IPS-18a (cell line): ENCODE results near the gene RAB15.
"Not testable (repeated sequence)": the region's sequence is repeated elsewhere in the genome, so short reads cannot be mapped to it uniquely, and the experiment has no call there.

Experiments used
- H3K27ac ChIP-seq: one replicate; pipeline ENCODE4 v1.5.1; 2013; ENCODE audit warnings: low read length
- H3K27me3 ChIP-seq: one replicate; pipeline ENCODE4 v1.6.1; 2013; ENCODE audit warnings: mild to moderate bottlenecking, low read length; ENCODE audit not compliant: control insufficient read depth, insufficient read depth
- H3K36me3 ChIP-seq: one replicate; pipeline ENCODE4 v1.6.1; 2013; ENCODE audit warnings: low read depth, low read length; ENCODE audit not compliant: control insufficient read depth
- H3K4me1 ChIP-seq: one replicate; pipeline ENCODE4 v1.6.1; 2013; ENCODE audit warnings: low read depth, low read length; ENCODE audit not compliant: control insufficient read depth
- H3K4me3 ChIP-seq: one replicate; pipeline ENCODE4 v1.5.1; 2013; ENCODE audit warnings: low read length
- H3K9ac ChIP-seq: one replicate; pipeline ENCODE4 v1.6.1; 2013; ENCODE audit warnings: mild to moderate bottlenecking, low read length, moderate library complexity
- H3K9me3 ChIP-seq: one replicate; pipeline ENCODE4 v1.6.1; 2013; ENCODE audit warnings: low read depth, low read length; ENCODE audit not compliant: control insufficient read depth

The RAB15 gene

GRCh38 chr14:64915029-64915424 lies 57.1 kb downstream of the RAB15 start:
- Histone ChIP-seq H3K27me3 (no peaks in the 10 kb centered on the region), H3K9ac (peak overlapping the region; percentile 99), H3K36me3 (no peaks in the 10 kb centered on the region), H3K27ac (peak overlapping the region; percentile 96), H3K4me1 (peaks cover 6% of the 10 kb centered on the region), H3K4me3 (peak overlapping the region; percentile 99), H3K9me3 (no peaks in the 10 kb centered on the region)

DNA sequence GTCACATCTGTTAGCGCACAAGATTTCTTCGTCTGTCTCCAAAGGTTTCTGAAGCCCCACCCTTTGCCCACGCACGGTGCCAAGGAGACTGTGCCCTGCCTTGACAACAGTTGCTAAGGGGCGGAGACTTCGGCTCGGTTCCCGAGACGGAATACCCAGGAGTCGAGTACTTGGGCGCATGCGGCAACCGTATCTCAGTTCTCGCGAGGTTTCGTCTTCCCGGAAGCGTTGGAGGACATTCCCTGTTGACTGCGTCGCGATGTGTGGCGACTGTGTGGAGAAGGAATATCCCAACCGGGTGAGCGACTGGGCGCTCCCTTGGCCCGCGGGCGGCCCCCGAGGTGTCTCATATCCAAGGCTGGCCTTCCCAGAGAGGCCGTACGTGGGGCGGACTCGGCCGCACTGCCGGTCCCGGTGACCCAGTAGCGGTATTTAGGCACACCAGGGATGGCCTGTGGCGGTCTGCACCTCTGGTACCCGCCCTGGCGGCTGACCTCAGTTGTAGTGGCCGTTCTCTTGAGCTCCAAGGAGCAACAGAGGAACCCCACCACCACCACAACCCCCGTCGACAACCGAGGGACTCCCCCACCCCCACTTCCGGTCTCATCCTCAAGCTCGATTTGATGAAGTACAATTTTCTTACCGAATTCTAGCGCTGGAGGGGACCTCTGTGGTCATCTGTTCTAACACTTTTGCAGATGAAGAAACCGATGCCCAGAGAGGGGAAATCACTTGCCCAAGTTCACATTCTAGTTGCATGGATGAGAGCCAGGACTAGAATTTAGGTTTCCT lies 57.7 kb downstream of the RAB15 start, which contains the start of gene CHURC1:
Gene CHURC1, plus strand, starts transcription at position 219 of the 792 bp plus-strand sequence. Its CDS starts 41 bp downstream, at position 260.
- Histone ChIP-seq H3K27me3 (no peaks in the 10 kb centered on the region), H3K4me1 (peaks cover 6% of the 10 kb centered on the region), H3K9me3 (no peaks in the 10 kb centered on the region), H3K4me3 (peak within 1 kb of the TSS; percentile 99), H3K36me3 (no peaks in the 10 kb centered on the region), H3K27ac (peak within 1 kb of the TSS; percentile 96), H3K9ac (peak within 1 kb of the TSS; percentile 99)

- not testable (repeated sequence) for H3K9ac ChIP-seq, H3K4me1 ChIP-seq, H3K27me3 ChIP-seq, H3K36me3 ChIP-seq, H3K27ac ChIP-seq, H3K9me3 ChIP-seq, H3K4me3 ChIP-seq
Observed at GRCh38 chr14:64913477-64913876, 58.7 kb downstream of the RAB15 start.

DNA sequence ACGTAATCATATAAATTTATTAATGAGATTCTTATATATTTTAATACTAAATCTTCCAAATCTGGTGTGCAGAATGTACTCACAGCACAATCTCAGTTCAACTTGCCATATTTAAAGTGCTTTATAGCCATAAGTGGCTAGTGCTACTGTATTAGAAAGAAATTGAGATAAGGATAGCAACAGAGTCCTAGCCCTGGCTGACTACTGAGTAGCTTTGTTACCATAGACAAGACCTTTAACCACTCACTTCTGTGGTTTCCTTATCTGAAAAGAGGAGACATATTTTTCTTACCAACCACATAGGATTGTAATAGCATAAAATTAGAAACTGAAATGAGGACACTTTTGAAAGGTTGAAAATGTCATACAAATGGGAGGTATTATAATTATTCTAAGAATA lies 59.9 kb downstream of the RAB15 start:
- Histone ChIP-seq H3K27ac (no peak overlapping the region), H3K4me1 (peaks cover 6% of the 10 kb centered on the region), H3K4me3 (no peak overlapping the region), H3K9me3 (no peaks in the 10 kb centered on the region), H3K27me3 (no peaks in the 10 kb centered on the region), H3K36me3 (no peaks in the 10 kb centered on the region), H3K9ac (no peak overlapping the region)

DNA sequence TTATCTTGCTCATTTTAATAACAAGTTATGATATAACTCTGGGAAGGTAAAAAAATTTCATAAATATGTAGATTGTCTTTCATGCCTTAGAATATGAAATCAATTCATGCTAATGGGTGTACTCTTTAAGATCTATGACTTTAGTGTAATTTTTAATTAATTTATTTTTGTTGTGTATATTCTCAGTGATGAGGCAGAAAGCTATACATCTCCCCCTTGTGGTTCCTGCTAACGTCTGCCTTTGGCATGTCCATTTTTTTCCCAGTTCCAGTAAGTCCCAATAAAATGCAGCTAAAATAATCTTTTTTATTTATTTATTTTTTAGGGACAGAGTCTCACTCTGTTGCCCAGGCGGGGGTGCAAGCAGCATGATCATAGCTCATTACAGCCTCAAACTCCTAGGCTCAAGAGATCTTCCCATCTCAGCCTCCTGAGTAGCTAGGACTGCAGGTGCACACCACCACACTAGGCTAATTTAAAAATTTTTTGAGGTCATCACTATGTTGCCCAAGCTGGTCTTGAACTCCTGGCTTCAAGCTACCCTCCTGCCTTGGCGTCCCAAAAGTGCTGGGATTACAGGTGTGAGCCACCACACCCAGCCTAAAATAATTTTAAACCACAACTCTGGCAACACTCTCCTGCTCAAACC lies 61.2 kb downstream of the RAB15 start:
- Histone ChIP-seq H3K9me3 (no peaks in the 10 kb centered on the region), H3K27me3 (no peaks in the 10 kb centered on the region), H3K4me3 (no peak overlapping the region), H3K4me1 (peaks cover 6% of the 10 kb centered on the region), H3K9ac (no peak overlapping the region), H3K27ac (no peak overlapping the region), H3K36me3 (no peaks in the 10 kb centered on the region)

DNA sequence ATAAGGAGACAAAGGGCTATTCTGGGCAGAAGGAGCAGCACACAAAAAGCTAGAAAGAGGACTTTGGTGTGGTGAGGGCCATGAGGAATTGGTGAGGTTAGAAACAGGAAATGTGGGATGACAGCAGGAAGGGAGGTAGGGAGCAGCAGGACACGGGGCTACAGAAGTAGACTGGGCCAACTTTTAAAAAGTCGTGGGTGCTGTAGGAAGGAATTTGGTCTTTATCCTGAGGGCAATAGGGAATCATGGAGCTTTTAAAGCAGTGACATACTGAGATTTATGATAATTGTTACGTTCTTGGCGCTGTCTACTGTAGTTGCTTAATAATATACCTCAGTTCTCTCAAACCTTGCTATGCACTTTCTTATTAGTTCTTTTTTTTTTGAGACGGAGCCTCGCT lies 66.1 kb downstream of the RAB15 start:
- no peaks in the 10 kb centered on the region for H3K9me3 ChIP-seq
- H3K27me3 ChIP-seq, result no peaks in the 10 kb centered on the region
- no peak overlapping the region for H3K27ac ChIP-seq
- H3K4me1 ChIP-seq, result no peaks in the 10 kb centered on the region
- H3K4me3 ChIP-seq, result no peak overlapping the region
- H3K36me3 ChIP-seq, result no peaks in the 10 kb centered on the region
- no peak overlapping the region for H3K9ac ChIP-seq

DNA sequence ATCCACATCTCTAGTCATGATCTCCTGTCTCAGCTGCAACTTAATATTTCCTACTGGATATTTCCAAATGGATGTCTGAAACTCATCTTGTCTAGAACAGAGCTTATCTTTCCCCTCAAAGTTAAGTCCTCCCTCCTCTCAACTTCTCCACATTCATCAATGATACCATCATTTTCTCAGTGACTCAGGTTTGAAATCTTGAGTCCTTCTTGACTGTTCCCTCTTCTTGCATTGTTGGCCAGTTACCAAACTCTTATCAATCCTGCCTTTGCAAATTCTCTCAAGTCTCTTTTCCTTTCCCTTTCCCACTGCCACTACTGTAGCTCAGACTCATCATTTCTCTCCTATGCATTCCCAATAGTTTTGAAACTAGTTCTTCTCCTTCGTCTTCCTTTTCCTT lies 72.2 kb downstream of the RAB15 start:
- H3K36me3 ChIP-seq, result no peaks in the 10 kb centered on the region
- H3K4me1 ChIP-seq, result no peaks in the 10 kb centered on the region
- no peak overlapping the region for H3K4me3 ChIP-seq
- no peak overlapping the region for H3K27ac ChIP-seq
- H3K9ac ChIP-seq, result no peak overlapping the region
- no peaks in the 10 kb centered on the region for H3K27me3 ChIP-seq
- no peaks in the 10 kb centered on the region for H3K9me3 ChIP-seq
